Measurements from ENCODE around the gene BRWD1.

The BRWD1 gene

GRCh38 chr21:39313571-39314142 is at the start of gene BRWD1:
TSS of gene BRWD1 (minus strand) at chr21:39313632. CDS start at chr21:39313491, 141 bp downstream.
- peak; percentile 74 to 84 for DNase-seq

GRCh38 chr21:39362733-39363132 is 49.3 kb upstream of the BRWD1 start:
- no peak for DNase-seq

- no peak for DNase-seq
These were observed 46.0 kb upstream of the BRWD1 start for GRCh38 chr21:39359382-39359781.

GRCh38 chr21:39353295-39353694 is 39.9 kb upstream of the BRWD1 start:
- no peak for DNase-seq

GRCh38 chr21:39350094-39351005 is 36.9 kb upstream of the BRWD1 start:
- DNase-seq = no peak

- peak; percentile 95 to 97 for DNase-seq
These were observed 36.0 kb upstream of the BRWD1 start for GRCh38 chr21:39349211-39350093.

GRCh38 chr21:39348355-39349210 is 35.2 kb upstream of the BRWD1 start, which contains the start of gene HMGN1:
TSS of gene HMGN1 (minus strand) at chr21:39349088. CDS start at chr21:39348917, 171 bp downstream.
- peak; percentile 87 to 90 for DNase-seq

- DNase-seq = no peak
These were observed 34.6 kb upstream of the BRWD1 start for GRCh38 chr21:39348040-39348354.

GRCh38 chr21:39347537-39347936 is 34.1 kb upstream of the BRWD1 start:
- no peak for DNase-seq

GRCh38 chr21:39346671-39347331 is 33.4 kb upstream of the BRWD1 start:
- DNase-seq = no peak

- no peak for DNase-seq
These were observed 32.8 kb upstream of the BRWD1 start for GRCh38 chr21:39346206-39346605.

- no peak for DNase-seq
These were observed 32.0 kb upstream of the BRWD1 start for GRCh38 chr21:39345440-39345839.

GRCh38 chr21:39344848-39345247 is 31.4 kb upstream of the BRWD1 start:
- no peak for DNase-seq

GRCh38 chr21:39341249-39341923 is 28.0 kb upstream of the BRWD1 start:
- DNase-seq = no peak

GRCh38 chr21:39340687-39341086 is 27.3 kb upstream of the BRWD1 start:
- DNase-seq = no peak

GRCh38 chr21:39339231-39339630 is 25.8 kb upstream of the BRWD1 start:
- no peak for DNase-seq

GRCh38 chr21:39336457-39337008 is 23.1 kb upstream of the BRWD1 start:
- no peak for DNase-seq

GRCh38 chr21:39334611-39335010 is 21.2 kb upstream of the BRWD1 start:
- DNase-seq = no peak

GRCh38 chr21:39332175-39332574 is 18.7 kb upstream of the BRWD1 start:
- DNase-seq = no peak

- no peak for DNase-seq
These were observed 16.6 kb upstream of the BRWD1 start for GRCh38 chr21:39330001-39330400.

- DNase-seq = no peak
These were observed 14.3 kb upstream of the BRWD1 start for GRCh38 chr21:39327727-39328126.

Measured in activated CD4-positive, alpha-beta T cell treated with anti-CD3 and anti-CD28 coated beads for 4 hours (primary cell).